Activated CD4-positive, alpha-beta T cell treated with anti-CD3 and anti-CD28 coated beads, Interleukin-2, amount 10 ng/mL, durations not matched to agents 24 days and 14 days (primary cell): ENCODE measurements around the gene NSFL1C. TPM values are rescaled to one million over a fixed set of nuclear protein-coding genes. Genes with fewer than 3 reads are reported as not detected.
"Not testable (repeated sequence)": the region's sequence is repeated elsewhere in the genome, so short reads cannot be mapped to it uniquely, and the experiment has no call there.

Experiments
- DNase-seq: peaks from one replicate; pipeline ENCODE4 v3.0.0; 2022
- H3K27ac Mint-ChIP-seq: one replicate; pipeline ENCODE4 v1.8.0; 2022; ENCODE audit warnings: mild to moderate bottlenecking, mixed read lengths
- H3K27me3 Mint-ChIP-seq: one replicate; pipeline ENCODE4 v1.8.0; 2022; ENCODE audit warnings: mixed read lengths
- H3K36me3 Mint-ChIP-seq: one replicate; pipeline ENCODE4 v1.8.0; 2022; ENCODE audit warnings: low read depth, mild to moderate bottlenecking, mixed read lengths
- H3K4me1 Mint-ChIP-seq: one replicate; pipeline ENCODE4 v1.8.0; 2021; ENCODE audit warnings: mixed read lengths
- H3K4me3 Mint-ChIP-seq: one replicate; pipeline ENCODE4 v1.8.0; 2022; ENCODE audit warnings: mild to moderate bottlenecking, moderate library complexity, mixed read lengths
- H3K9me3 Mint-ChIP-seq: one replicate; pipeline ENCODE4 v1.8.0; 2021; ENCODE audit warnings: mixed read lengths
- intact Hi-C: fragments of 100-400 bp; cut with micrococcal nuclease; formaldehyde crosslinking; loops from one replicate; pipeline ENCODE4 v1.15.1; 2023
- total RNA-seq: library from RNA; stranded (reverse); gene quantifications from 2 replicates; pipeline ENCODE4 v1.2.3, GENCODE V29; 2022

Gene NSFL1C
- total RNA-seq, 1 donor from 2014 or later = 101 TPM

- H3K4me1 Mint-ChIP-seq = peaks cover 14% of the 10 kb centered on the region
- no peak for DNase-seq
- H3K27ac Mint-ChIP-seq = no peak overlapping the region
- H3K27me3 Mint-ChIP-seq = peaks cover 7% of the 10 kb centered on the region
- intact Hi-C loops = no loop called here
- no peak overlapping the region for H3K4me3 Mint-ChIP-seq
- H3K36me3 Mint-ChIP-seq = peaks cover 10% of the 10 kb centered on the region
- peaks cover 20% of the 10 kb centered on the region for H3K9me3 Mint-ChIP-seq
Observed at GRCh38 chr20:1420066-1420465, 46.6 kb downstream of the NSFL1C start.

GRCh38 chr20:1418350-1418749 is 48.3 kb downstream of the NSFL1C start:
- Mint-ChIP-seq H3K4me3 (no peak overlapping the region), H3K4me1 (peaks cover 14% of the 10 kb centered on the region)

GRCh38 chr20:1417790-1418189 is 48.9 kb downstream of the NSFL1C start:
- no peak for DNase-seq
- peaks cover 20% of the 10 kb centered on the region for H3K9me3 Mint-ChIP-seq
- H3K27me3 Mint-ChIP-seq = peaks cover 16% of the 10 kb centered on the region
- H3K4me1 Mint-ChIP-seq = peaks cover 11% of the 10 kb centered on the region
- H3K4me3 Mint-ChIP-seq = no peak overlapping the region
- intact Hi-C loops = no loop called here
- peaks cover 7% of the 10 kb centered on the region for H3K36me3 Mint-ChIP-seq
- no peak overlapping the region for H3K27ac Mint-ChIP-seq

More at GRCh38 chr20:1418350-1418749, 48.3 kb downstream of the NSFL1C start:
- Mint-ChIP-seq H3K27me3 (peaks cover 16% of the 10 kb centered on the region), H3K36me3 (peaks cover 10% of the 10 kb centered on the region), H3K9me3 (peaks cover 20% of the 10 kb centered on the region), H3K27ac (no peak overlapping the region)
- intact Hi-C loops = no loop called here
- DNase-seq = no peak

DNA sequence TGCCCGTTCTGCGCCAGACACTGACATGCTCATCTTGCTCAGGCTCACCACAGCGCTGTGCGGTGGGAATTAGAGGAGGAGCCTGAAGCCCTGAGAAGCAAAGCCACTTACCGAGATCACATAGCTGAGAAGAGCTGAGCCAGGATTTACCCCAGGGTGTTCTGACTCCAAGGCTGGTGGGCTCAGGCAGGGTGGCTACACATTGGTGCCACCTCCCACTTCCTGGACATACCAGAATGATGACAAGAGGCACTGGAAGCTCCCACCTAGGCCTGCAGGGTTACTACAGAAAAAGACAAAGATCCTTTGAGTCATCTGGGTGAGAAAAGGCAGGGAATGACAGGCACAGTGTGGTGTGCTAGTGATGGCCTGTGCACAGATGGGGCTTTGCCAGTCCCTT is 49.4 kb downstream of the NSFL1C start:
- Mint-ChIP-seq H3K27ac (no peak overlapping the region), H3K4me3 (no peak overlapping the region), H3K36me3 (peaks cover 5% of the 10 kb centered on the region), H3K27me3 (peaks cover 21% of the 10 kb centered on the region), H3K9me3 (peaks cover 20% of the 10 kb centered on the region), H3K4me1 (peaks cover 8% of the 10 kb centered on the region)
- intact Hi-C loops = no loop called here
- DNase-seq = no peak

- no peak overlapping the region for H3K4me3 Mint-ChIP-seq
- H3K27ac Mint-ChIP-seq = no peak overlapping the region
- peaks cover 5% of the 10 kb centered on the region for H3K36me3 Mint-ChIP-seq
- peaks cover 8% of the 10 kb centered on the region for H3K4me1 Mint-ChIP-seq
- H3K27me3 Mint-ChIP-seq = peaks cover 23% of the 10 kb centered on the region
- intact Hi-C loops = no loop called here
- DNase-seq = no peak
- H3K9me3 Mint-ChIP-seq = peaks cover 18% of the 10 kb centered on the region
Observed at GRCh38 chr20:1415667-1416468, 50.8 kb downstream of the NSFL1C start.

GRCh38 chr20:1414982-1415381 is 51.7 kb downstream of the NSFL1C start:
- Mint-ChIP-seq H3K36me3 (peaks cover 2% of the 10 kb centered on the region), H3K27me3 (peaks cover 23% of the 10 kb centered on the region), H3K4me3 (no peak overlapping the region), H3K9me3 (peaks cover 13% of the 10 kb centered on the region), H3K4me1 (peaks cover 8% of the 10 kb centered on the region), H3K27ac (no peak overlapping the region)
- intact Hi-C loops = no loop called here
- DNase-seq = no peak

GRCh38 chr20:1405801-1406200 is 60.8 kb downstream of the NSFL1C start:
- no peak for DNase-seq
- Mint-ChIP-seq H3K27me3 (peaks cover 21% of the 10 kb centered on the region), H3K4me1 (peaks cover 5% of the 10 kb centered on the region), H3K27ac (no peak overlapping the region), H3K36me3 (no peaks in the 10 kb centered on the region), H3K4me3 (no peak overlapping the region), H3K9me3 (peaks cover 26% of the 10 kb centered on the region)
- intact Hi-C loops = no loop called here

DNA sequence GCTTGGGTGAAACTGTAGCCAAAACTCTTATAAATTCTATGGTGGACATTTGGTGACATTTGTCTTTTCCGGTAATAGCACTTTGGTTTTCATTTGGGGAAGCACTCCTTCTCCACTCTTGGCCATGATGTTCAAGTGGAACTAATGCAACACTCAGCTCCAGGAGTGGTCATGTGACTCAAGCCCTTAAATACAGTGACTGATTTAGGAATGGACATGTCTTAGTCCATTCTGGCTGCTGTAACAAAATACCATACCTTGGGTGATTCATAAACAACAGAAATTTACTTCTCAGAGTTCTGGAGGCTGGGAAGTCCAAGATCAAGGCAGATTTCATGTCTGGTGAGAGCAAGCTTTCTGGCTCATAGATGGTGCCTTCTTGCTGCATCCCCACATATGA is 63.0 kb downstream of the NSFL1C start:
- no peaks in the 10 kb centered on the region for H3K36me3 Mint-ChIP-seq
- peaks cover 14% of the 10 kb centered on the region for H3K27me3 Mint-ChIP-seq
- peaks cover 17% of the 10 kb centered on the region for H3K9me3 Mint-ChIP-seq
- intact Hi-C loops = no loop called here
- DNase-seq = no peak
- no peak overlapping the region for H3K4me3 Mint-ChIP-seq
- H3K4me1 Mint-ChIP-seq = peaks cover 5% of the 10 kb centered on the region
- H3K27ac Mint-ChIP-seq = no peak overlapping the region

DNA sequence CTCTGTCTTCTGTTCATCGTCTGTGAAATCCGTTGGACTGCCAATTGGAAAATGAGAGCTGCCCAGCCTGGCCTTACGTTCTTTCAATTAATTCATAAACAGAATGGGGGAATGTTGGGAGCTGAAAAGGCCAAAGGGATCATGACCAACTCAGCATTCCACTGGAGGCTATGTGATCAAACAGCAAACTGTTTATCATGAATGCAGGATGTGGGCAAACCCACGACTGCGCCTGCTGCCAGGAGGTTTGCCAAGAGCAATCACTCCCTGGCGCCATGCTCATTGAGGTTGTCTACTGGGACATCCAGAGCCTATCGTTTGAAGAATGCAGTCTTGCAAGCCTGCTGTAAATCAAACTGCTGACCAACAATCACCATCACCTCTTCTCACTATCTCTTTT is 64.5 kb downstream of the NSFL1C start:
- H3K27me3 Mint-ChIP-seq = peaks cover 8% of the 10 kb centered on the region
- no peak overlapping the region for H3K4me3 Mint-ChIP-seq
- intact Hi-C loops = no loop called here
- no peak overlapping the region for H3K27ac Mint-ChIP-seq
- no peaks in the 10 kb centered on the region for H3K36me3 Mint-ChIP-seq
- H3K4me1 Mint-ChIP-seq = peaks cover 5% of the 10 kb centered on the region
- no peak for DNase-seq
- H3K9me3 Mint-ChIP-seq = peaks cover 19% of the 10 kb centered on the region

- no peak overlapping the region for H3K4me3 Mint-ChIP-seq
- H3K4me1 Mint-ChIP-seq = peaks cover 10% of the 10 kb centered on the region
- no peak for DNase-seq
- no peak overlapping the region for H3K27ac Mint-ChIP-seq
- intact Hi-C loops = no loop called here
- H3K27me3 Mint-ChIP-seq = peaks cover 6% of the 10 kb centered on the region
- H3K9me3 Mint-ChIP-seq = peaks cover 22% of the 10 kb centered on the region
- no peaks in the 10 kb centered on the region for H3K36me3 Mint-ChIP-seq
Observed at GRCh38 chr20:1401451-1401907, 65.2 kb downstream of the NSFL1C start.

- H3K27me3 Mint-ChIP-seq, H3K4me3 Mint-ChIP-seq, H3K36me3 Mint-ChIP-seq, intact Hi-C loops, DNase-seq, H3K27ac Mint-ChIP-seq: not testable (repeated sequence)
- Mint-ChIP-seq H3K9me3 (peaks cover 22% of the 10 kb centered on the region), H3K4me1 (peaks cover 12% of the 10 kb centered on the region)
Observed at GRCh38 chr20:1399678-1400366, 66.8 kb downstream of the NSFL1C start.

DNA sequence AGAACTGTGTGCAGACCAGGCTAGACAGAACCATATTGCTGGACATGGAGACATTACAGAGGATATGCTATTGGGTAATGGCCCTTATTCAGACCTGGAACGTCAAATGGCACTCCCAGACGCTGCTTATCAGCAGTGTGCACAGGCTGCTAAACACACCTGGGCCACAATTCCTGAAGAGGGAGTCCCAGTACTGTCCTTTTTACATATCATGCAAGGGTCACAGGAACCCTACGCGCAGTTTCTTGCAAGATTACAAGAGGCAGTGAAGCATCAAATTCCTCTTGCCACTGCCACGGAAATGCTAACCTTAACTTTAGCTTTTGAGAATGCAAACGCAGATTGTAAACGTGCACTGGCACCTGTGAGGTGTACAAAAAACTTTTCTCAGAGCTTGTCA is 68.5 kb downstream of the NSFL1C start:
- H3K27me3 Mint-ChIP-seq, H3K27ac Mint-ChIP-seq, H3K4me3 Mint-ChIP-seq, DNase-seq, intact Hi-C loops, H3K36me3 Mint-ChIP-seq: not testable (repeated sequence)
- peaks cover 20% of the 10 kb centered on the region for H3K4me1 Mint-ChIP-seq
- peaks cover 17% of the 10 kb centered on the region for H3K9me3 Mint-ChIP-seq

- intact Hi-C loops = no loop called here
- peaks cover 3% of the 10 kb centered on the region for H3K27me3 Mint-ChIP-seq
- H3K27ac Mint-ChIP-seq = no peak overlapping the region
- H3K9me3 Mint-ChIP-seq = peaks cover 15% of the 10 kb centered on the region
- DNase-seq = no peak
- peaks cover 21% of the 10 kb centered on the region for H3K4me1 Mint-ChIP-seq
- H3K4me3 Mint-ChIP-seq = no peak overlapping the region
- no peaks in the 10 kb centered on the region for H3K36me3 Mint-ChIP-seq
Observed at GRCh38 chr20:1397710-1398109, 68.9 kb downstream of the NSFL1C start.

DNA sequence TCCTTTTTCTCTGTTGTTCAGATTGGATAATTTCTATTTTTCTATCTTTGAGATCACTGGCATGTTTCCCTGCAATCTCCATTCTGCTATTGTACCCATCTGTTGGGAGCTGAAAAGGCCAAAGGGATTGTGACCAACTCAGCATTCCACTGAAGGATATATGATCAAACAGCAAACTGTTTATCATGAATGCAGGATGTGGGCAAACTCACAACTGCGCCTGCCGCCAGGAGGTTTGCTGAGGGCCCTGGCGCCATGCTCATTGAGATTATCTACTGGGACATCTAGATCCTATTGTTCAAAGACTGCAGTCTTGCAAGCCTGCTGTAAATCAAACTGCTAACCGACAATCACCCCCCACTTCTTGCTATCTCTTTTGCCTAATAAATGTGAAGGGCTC is 69.9 kb downstream of the NSFL1C start:
- Mint-ChIP-seq H3K4me1 (peaks cover 19% of the 10 kb centered on the region), H3K4me3 (no peak overlapping the region), H3K9me3 (peaks cover 9% of the 10 kb centered on the region), H3K36me3 (peaks cover 3% of the 10 kb centered on the region), H3K27me3 (peaks cover 3% of the 10 kb centered on the region), H3K27ac (no peak overlapping the region)
- intact Hi-C loops = no loop called here
- no peak for DNase-seq
